HG02885 (cell line): Measurements from ENCODE around the gene ZAR1L.

Experiments
- ATAC-seq: cut with Tn5 transposase; IDR thresholded peaks from one replicate; pipeline ENCODE4 v1.9.1; 2021; ENCODE audit warnings: mild to moderate bottlenecking; ENCODE audit not compliant: unreplicated experiment, poor library complexity

ZAR1L gene

DNA sequence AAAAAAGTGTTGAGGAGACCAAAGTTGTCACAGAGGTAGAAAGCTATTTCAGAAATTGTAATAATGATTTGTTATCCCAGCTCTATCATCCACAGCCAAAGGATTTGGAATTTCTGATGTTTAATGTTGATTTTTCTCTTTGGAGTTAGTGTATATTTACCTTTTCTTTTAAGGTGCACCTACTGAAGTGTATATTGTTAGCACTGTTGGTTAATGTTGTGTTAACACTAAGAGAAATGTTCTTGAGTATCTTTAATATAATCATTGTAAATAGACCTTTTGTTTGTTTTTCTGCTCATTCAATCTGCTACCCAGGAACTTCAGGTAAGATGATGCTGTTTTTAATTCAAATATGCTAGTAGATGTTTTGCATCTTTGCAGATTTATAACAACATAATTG, 57.5 kb downstream of the ZAR1L start:
- ATAC-seq: no peak

- no peak for ATAC-seq
These were observed 58.9 kb downstream of the ZAR1L start for GRCh38 chr13:32256243-32256642.

DNA sequence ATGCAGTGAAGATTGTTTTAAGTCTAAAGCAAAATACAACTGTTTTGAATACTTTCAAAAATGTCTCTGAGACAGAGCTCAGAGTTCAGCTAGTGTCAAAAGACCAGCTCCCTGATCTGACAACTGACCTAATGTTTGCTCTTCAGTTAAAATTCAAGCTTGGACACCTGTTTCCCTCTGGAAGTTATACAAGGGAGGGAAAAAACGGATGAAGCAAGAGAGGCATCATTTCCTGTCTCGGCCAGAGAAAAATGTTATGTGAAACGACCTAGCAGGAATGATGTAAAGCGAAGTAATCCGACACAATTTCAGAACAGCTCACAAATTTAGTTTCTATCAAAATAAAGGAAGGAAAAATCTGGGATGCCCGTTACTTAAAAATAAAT, 59.4 kb downstream of the ZAR1L start:
- no peak for ATAC-seq

- ATAC-seq: no peak
These were observed 60.0 kb downstream of the ZAR1L start for GRCh38 chr13:32254916-32255723.

GRCh38 chr13:32254416-32254815, 60.7 kb downstream of the ZAR1L start:
- ATAC-seq: no peak

DNA sequence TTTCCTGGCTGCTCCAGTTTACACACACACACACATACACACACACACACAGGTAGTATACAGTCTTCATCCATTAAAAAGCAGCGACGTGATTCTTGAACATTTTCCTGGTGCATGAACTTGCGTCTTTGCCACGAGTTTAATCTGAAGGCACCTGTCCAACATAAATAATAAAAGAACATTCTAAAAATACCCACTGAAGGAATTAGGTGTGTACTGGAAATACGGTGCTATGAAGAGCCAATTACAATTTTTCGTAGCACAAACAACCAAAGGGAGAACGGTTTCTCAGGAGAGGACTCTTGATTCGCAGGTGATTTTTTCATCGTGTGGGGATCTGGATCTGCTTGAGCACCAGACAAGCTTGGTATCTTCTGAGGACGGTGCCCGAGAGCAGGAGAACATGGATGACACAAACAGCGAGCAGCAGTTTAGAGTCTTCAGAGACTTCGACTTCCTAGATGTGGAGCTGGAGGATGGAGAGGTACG, 61.2 kb downstream of the ZAR1L start:
- ATAC-seq: no peak
